Ishikawa (cell line): Measurements from ENCODE around the gene EFEMP2.

ENCODE experiments used
- CEBPB ChIP-seq: IDR thresholded peaks from 2 replicates; pipeline ENCODE4 v1.6.1; 2012
- CREB1 ChIP-seq: IDR thresholded peaks from 2 replicates; pipeline ENCODE4 v1.6.1; 2012; ENCODE audit warnings: low read depth
- EGR1 ChIP-seq: IDR thresholded peaks from 2 replicates; pipeline ENCODE4 v1.6.1; 2012
- EP300 ChIP-seq: IDR thresholded peaks from 2 replicates; pipeline ENCODE4 v1.6.1; 2012; ENCODE audit warnings: borderline replicate concordance
- FOXM1 ChIP-seq: IDR thresholded peaks from 2 replicates; pipeline ENCODE4 v1.6.1; 2012; ENCODE audit warnings: low read depth, borderline replicate concordance
- NFIC ChIP-seq: IDR thresholded peaks from 2 replicates; pipeline ENCODE4 v1.6.1; 2012
- RAD21 ChIP-seq: IDR thresholded peaks from 2 replicates; pipeline ENCODE4 v1.6.1; 2012; ENCODE audit warnings: low read depth
- TAF1 ChIP-seq: IDR thresholded peaks from 2 replicates; pipeline ENCODE4 v1.6.1; 2012; ENCODE audit warnings: low read depth, mild to moderate bottlenecking
- TCF12 ChIP-seq: IDR thresholded peaks from 2 replicates; pipeline ENCODE4 v1.6.1; 2012; ENCODE audit warnings: low read depth
- TEAD4 ChIP-seq: IDR thresholded peaks from 2 replicates; pipeline ENCODE4 v1.6.1; 2012
- YY1 ChIP-seq: IDR thresholded peaks from 2 replicates; pipeline ENCODE4 v1.6.1; 2012; ENCODE audit warnings: low read depth
- ZBTB7A ChIP-seq: IDR thresholded peaks from 2 replicates; pipeline ENCODE4 v1.6.1; 2012; ENCODE audit warnings: low read depth
- TF ChIP-seq, protein P1 (sequence below): IDR thresholded peaks from 2 replicates; pipeline ENCODE4 v1.6.1; 2012
- TF ChIP-seq, protein P2 (sequence below): IDR thresholded peaks from 2 replicates; pipeline ENCODE4 v1.6.1; 2012
- TF ChIP-seq, protein P3 (sequence below): IDR thresholded peaks from 2 replicates; pipeline ENCODE4 v1.6.1; 2012; ENCODE audit warnings: low read depth, mild to moderate bottlenecking

Gene EFEMP2

DNA sequence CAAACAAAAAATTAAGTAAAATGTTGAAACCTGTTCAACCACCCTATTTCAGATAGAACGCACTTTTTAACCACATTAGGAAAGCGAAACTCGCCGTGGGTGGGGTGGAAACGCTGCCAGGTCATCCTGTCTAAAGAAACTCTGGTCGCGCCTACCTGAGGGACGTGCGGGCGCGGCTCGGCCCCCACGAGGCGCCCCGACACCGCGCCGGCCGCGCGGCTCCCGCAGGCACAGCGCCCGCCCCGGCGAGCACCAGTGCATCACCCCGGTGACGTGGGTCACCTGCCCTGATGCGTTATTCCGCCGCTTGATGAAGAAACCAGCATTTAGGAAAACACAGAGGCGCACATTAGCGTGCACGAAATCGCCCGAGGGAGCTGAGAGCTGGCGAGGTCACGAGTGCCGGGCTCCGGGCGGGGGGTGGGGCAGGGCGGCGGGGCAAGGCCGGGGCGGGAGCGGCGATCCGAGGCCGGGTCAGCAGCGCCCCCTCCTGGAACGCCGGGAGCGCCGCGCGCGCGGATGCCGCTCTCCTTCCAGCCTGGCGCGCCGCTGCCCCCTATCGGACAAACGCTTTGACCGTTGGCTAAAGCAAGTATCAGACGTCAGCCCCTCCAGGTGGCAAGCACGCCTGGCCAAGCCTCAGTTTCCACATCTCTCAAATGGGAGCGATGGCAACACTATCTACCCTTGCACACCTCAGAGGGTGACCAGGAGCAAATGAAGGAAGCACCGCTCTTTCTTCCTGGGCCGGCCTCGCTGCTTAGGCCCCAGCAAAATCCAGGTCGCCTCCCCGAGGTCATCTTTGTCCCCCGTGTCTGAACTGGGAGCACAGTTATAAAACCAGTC is 54.5 kb downstream of the EFEMP2 start:
- no peak for TF ChIP-seq ZBTB7A
- no peak for TF ChIP-seq EGR1
- TF ChIP-seq, protein P1, sequence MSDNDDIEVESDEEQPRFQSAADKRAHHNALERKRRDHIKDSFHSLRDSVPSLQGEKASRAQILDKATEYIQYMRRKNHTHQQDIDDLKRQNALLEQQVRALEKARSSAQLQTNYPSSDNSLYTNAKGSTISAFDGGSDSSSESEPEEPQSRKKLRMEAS, result peak; percentile 63
- TF ChIP-seq FOXM1, result no peak
- TF ChIP-seq, protein P2, sequence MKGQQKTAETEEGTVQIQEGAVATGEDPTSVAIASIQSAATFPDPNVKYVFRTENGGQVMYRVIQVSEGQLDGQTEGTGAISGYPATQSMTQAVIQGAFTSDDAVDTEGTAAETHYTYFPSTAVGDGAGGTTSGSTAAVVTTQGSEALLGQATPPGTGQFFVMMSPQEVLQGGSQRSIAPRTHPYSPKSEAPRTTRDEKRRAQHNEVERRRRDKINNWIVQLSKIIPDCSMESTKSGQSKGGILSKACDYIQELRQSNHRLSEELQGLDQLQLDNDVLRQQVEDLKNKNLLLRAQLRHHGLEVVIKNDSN, result peak; percentile 65
- TF ChIP-seq YY1, result peak; percentile 48; the same call in 1 of the 2 replicates
- TF ChIP-seq, protein P3, sequence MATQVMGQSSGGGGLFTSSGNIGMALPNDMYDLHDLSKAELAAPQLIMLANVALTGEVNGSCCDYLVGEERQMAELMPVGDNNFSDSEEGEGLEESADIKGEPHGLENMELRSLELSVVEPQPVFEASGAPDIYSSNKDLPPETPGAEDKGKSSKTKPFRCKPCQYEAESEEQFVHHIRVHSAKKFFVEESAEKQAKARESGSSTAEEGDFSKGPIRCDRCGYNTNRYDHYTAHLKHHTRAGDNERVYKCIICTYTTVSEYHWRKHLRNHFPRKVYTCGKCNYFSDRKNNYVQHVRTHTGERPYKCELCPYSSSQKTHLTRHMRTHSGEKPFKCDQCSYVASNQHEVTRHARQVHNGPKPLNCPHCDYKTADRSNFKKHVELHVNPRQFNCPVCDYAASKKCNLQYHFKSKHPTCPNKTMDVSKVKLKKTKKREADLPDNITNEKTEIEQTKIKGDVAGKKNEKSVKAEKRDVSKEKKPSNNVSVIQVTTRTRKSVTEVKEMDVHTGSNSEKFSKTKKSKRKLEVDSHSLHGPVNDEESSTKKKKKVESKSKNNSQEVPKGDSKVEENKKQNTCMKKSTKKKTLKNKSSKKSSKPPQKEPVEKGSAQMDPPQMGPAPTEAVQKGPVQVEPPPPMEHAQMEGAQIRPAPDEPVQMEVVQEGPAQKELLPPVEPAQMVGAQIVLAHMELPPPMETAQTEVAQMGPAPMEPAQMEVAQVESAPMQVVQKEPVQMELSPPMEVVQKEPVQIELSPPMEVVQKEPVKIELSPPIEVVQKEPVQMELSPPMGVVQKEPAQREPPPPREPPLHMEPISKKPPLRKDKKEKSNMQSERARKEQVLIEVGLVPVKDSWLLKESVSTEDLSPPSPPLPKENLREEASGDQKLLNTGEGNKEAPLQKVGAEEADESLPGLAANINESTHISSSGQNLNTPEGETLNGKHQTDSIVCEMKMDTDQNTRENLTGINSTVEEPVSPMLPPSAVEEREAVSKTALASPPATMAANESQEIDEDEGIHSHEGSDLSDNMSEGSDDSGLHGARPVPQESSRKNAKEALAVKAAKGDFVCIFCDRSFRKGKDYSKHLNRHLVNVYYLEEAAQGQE, result no peak
- TF ChIP-seq TCF12, result peak; percentile 33; the same call in 1 of the 2 replicates
- no peak for TF ChIP-seq CREB1
- no peak for TF ChIP-seq TEAD4
- TF ChIP-seq CEBPB, result no peak
- TF ChIP-seq NFIC, result peak; percentile 27; the same call in 1 of the 2 replicates
- no peak for TF ChIP-seq EP300
- TF ChIP-seq RAD21, result peak; percentile 92
- no peak for TF ChIP-seq TAF1

DNA sequence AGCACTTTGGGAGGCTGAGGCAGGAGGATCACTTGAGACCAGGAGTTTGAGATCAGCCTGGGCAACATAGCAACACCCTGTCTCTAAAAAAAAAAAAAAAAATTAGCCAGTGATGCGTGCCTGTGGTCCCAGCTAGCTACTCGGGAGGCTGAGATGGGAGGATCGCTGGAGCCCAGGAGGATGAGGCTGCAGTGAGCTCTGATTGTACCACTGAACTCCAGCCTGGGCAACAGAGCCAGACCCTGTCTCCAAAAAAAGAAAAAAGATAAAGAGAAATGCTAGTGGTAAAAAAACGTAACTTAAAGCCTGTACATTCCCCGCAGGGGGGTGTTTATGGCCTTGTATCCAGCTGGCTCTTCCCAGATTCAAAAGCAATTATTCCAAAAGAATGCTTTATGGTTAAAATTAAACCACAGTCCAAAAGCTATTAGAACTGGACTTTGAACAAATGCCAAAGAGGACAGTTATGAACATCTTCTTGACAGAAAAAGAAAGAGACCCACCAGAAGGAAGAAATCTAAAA is 55.2 kb downstream of the EFEMP2 start:
- TF ChIP-seq TAF1 (no peak), TEAD4 (no peak), NFIC (no peak), EP300 (no peak), ZBTB7A (no peak), TCF12 (no peak), EGR1 (no peak), YY1 (no peak), CEBPB (no peak), FOXM1 (no peak)
- TF ChIP-seq, protein P1, result no peak

DNA sequence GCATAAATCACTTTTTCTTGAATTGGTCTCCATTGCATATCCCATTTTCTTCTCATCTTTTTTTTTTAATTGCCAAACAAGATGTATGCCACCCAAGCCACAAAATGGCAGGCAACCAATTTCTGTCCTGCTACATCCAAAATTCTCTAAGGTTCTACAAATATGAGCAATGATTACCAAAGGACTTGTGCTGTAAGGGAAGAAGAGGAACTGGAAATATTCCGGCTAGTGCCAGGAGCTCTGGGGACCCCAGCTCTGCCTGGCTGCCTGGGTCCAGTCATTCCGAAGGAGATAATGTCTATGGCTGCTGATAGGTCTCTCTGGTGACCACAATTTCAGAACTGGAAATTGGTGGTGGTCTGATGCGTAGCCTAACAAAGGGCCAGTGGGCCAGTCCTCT is 55.9 kb downstream of the EFEMP2 start:
- TF ChIP-seq CEBPB (no peak), TEAD4 (no peak), ZBTB7A (no peak), CREB1 (no peak)
